Esophagus muscularis mucosa (tissue), 3 donors: ENCODE results near the gene HOXB1.

ENCODE experiments used
- CTCF ChIP-seq, 3 experiments: fragments of 200-600 bp in 2 of 3; fragments of 450-650 bp in 1 of 3; sonication (generic) in 2 of 3; IDR thresholded peaks; one replicate each; pipeline ENCODE4 v1.5.1; 2017 to 2019; ENCODE audit warnings: antibody characterized with exemption in 3 of 3, mild to moderate bottlenecking in 2 of 3, moderate library complexity in 1 of 3
- EP300 ChIP-seq: sonication (generic); formaldehyde crosslinking; IDR thresholded peaks from one replicate; pipeline ENCODE4 v1.6.1; 2017; ENCODE audit warnings: antibody characterized with exemption

- TF ChIP-seq CTCF (IDR thresholded peaks at IDR 0.05) (no peak), EP300 (no peak)
Measured at GRCh38 chr17:48502901-48503300, 27.9 kb downstream of the HOXB1 start.
